ENCODE data around the gene ZBTB34. TPM values are rescaled to one million over a fixed set of nuclear protein-coding genes. Genes with fewer than 3 reads are reported as not detected.

The ZBTB34 gene
- total RNA-seq, 2 donors from 2014 or later = 9.9 to 16.6 TPM

DNA sequence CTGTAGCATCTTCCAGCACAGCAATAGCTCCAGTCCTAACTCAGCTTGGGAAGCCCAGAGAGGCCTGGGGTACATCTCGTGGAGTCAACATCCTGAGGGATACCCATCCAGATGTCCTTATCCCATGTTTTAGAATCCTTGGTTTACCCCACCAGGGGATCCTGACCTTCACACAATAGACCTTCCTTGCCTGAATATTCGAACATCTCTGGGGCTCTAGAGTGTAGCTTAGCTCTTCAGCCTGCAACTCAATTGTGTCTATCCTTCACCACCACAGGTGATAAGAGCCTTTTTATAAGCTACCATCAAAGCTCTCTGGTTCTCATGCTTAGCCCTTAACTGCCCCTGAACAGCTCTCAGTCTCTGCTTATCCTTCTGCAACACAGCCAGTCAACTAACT, 46.6 kb downstream of the ZBTB34 start:
- H3K27ac ChIP-seq = no peak overlapping the region
- TF ChIP-seq, protein P1, sequence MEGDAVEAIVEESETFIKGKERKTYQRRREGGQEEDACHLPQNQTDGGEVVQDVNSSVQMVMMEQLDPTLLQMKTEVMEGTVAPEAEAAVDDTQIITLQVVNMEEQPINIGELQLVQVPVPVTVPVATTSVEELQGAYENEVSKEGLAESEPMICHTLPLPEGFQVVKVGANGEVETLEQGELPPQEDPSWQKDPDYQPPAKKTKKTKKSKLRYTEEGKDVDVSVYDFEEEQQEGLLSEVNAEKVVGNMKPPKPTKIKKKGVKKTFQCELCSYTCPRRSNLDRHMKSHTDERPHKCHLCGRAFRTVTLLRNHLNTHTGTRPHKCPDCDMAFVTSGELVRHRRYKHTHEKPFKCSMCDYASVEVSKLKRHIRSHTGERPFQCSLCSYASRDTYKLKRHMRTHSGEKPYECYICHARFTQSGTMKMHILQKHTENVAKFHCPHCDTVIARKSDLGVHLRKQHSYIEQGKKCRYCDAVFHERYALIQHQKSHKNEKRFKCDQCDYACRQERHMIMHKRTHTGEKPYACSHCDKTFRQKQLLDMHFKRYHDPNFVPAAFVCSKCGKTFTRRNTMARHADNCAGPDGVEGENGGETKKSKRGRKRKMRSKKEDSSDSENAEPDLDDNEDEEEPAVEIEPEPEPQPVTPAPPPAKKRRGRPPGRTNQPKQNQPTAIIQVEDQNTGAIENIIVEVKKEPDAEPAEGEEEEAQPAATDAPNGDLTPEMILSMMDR (IDR thresholded peaks at IDR 0.05) = no peak
- ATAC-seq (ENCODE audit: insufficient number of reproducible peaks, low FRiP score, low read depth) (no peak), DNase-seq (ENCODE audit: low spot score) (no peak)
- H3K4me1 ChIP-seq (ENCODE audit: control insufficient read depth in 1 of 2, low read depth in 2 of 2) = no peaks in the 10 kb centered on the region
- H3K27me3 ChIP-seq (replicated peaks; ENCODE audit: insufficient read depth) = no peaks in the 10 kb centered on the region
- H3K9me3 ChIP-seq = no peaks in the 10 kb centered on the region
- no peak overlapping the region for H3K4me3 ChIP-seq
- no peaks in the 10 kb centered on the region for H3K36me3 ChIP-seq

DNA sequence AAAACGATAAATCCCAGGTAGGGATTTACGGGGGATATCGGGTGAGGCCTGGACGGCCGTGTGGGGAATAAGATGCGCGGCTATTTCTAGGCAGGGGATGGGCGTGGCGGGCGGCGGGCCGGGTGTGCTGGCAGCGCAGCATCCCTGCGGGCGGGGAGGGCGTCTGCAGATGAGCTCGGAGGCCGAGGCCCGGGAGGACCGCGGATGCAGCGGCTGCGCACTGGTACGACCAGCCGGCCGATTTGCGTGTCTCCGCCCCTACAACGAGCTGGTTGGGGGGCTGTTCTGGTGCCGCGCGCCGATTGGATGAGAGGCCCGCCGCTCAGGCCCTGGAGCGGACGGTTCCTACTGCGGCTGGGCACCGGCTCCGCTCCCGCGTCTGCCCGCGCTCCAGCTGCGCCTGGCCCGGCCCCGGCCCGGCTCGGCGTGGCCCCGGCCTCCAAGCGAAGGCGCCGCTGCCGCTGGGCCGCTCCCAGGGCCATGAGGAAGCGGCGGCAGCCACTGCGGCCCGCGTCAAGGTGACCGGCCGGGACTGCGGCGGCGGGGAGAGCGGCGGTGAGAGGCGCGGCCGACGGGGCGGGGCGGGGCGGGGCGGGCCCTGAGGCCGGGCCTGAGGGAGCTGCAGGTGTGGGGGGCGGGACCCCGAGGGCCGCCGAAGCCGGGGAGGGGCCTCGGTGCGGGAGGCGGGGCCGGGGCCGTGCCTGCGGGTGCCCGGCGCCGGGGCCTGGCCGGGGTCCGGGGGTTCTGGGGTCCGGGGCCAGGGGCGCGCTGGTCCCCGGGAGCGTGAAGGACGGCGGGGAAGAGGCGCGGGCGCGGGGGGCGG, 54.2 kb downstream of the ZBTB34 start, which contains the start of gene RALGPS1:
RALGPS1 (plus strand) TSS at position 325 of the 823 bp plus-strand sequence. CDS start 47,508 bp downstream, outside the sequence.
- ATAC-seq (ENCODE audit: insufficient number of reproducible peaks, low FRiP score, low read depth) (peak; percentile 92), DNase-seq (ENCODE audit: low spot score) (peak; percentile 76)
- Histone ChIP-seq H3K27me3 (replicated peaks; ENCODE audit: insufficient read depth) (no peaks in the 10 kb centered on the region), H3K4me3 (peak within 1 kb of the TSS; percentile 78), H3K27ac (peak within 1 kb of the TSS; percentile 49 to 61), H3K9me3 (no peaks in the 10 kb centered on the region), H3K36me3 (no peaks in the 10 kb centered on the region), H3K4me1 (ENCODE audit: control insufficient read depth in 1 of 2, low read depth in 2 of 2) (peaks cover 0 to 6% of the 10 kb centered on the region in 2 donors)
- TF ChIP-seq, protein P1 (IDR thresholded peaks at IDR 0.05) = no peak

DNA sequence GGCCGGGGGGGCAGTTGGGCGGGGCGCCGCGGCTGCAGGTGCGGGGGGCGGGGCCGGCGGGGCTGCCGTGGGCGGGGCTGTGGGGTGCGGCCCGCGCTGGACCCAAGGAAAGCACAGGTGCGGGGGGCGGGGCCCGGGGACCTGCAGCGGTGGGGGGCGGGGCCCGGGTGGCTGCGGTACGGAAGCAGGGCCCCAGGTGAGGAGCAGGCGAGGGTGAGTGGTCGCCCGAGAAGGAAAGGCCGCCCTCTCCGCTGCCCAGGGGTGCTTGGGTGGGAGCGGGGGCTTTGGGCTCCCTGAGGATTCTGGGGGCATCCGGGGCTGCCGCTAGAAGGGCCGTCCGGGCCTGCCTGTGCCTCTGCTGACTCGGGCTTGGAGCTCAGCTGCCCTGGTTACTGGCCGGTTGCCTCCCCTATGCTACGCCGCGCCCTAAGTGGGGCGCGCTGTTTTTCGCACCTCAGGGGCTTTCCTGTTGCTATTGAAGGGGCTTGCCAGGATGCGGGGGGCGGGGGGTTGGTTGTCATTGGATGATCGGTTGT, 54.9 kb downstream of the ZBTB34 start:
- H3K36me3 ChIP-seq = no peaks in the 10 kb centered on the region
- TF ChIP-seq, protein P1 (IDR thresholded peaks at IDR 0.05) = no peak
- H3K27ac ChIP-seq = no peak overlapping the region
- no peaks in the 10 kb centered on the region for H3K27me3 ChIP-seq (replicated peaks; ENCODE audit: insufficient read depth)
- ATAC-seq (ENCODE audit: insufficient number of reproducible peaks, low FRiP score, low read depth) (no peak), DNase-seq (ENCODE audit: low spot score) (no peak)
- peak overlapping the region; percentile 78 for H3K4me3 ChIP-seq
- peaks cover 0 to 6% of the 10 kb centered on the region in 2 donors for H3K4me1 ChIP-seq (ENCODE audit: control insufficient read depth in 1 of 2, low read depth in 2 of 2)
- H3K9me3 ChIP-seq = no peaks in the 10 kb centered on the region

DNA sequence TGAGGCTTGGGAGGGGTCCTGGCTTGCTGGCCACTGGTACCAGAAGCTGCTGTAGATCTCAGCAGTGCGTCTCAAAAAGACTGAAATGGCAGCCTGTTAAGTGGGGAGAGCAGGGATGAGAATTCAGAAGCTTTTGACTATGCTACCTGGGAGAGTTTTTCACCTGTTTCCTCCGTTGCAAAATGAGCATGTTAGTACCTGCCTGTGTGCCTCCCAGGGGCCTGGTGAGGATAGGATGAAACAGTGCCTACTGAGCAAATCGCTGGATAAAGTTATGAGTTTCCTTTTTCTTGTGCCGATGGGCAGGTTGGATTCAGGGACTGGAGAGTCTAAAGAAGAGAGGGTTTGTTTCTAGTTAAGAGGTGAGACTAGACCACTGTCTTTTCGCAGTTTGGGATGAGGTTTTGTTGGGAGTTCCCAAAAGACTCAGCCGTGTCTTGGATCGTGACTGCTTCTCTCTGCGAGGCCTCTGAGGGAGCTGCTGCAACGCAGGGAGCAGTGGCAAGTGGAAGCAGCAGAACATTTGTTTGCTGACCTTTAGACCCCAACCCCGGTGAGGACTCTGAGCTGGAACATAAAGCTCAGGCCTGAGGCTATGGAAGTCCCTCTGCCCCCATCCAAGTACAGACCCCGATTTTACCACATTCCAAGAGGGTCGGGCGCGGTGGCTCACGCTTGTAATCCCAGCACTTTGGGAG, 55.6 kb downstream of the ZBTB34 start:
- no peaks in the 10 kb centered on the region for H3K27me3 ChIP-seq (replicated peaks; ENCODE audit: insufficient read depth)
- no peaks in the 10 kb centered on the region for H3K9me3 ChIP-seq
- no peak overlapping the region for H3K4me3 ChIP-seq
- TF ChIP-seq, protein P1 (IDR thresholded peaks at IDR 0.05) = no peak
- H3K27ac ChIP-seq = no peak overlapping the region
- ATAC-seq (ENCODE audit: insufficient number of reproducible peaks, low FRiP score, low read depth) (no peak), DNase-seq (ENCODE audit: low spot score) (no peak)
- H3K36me3 ChIP-seq = no peaks in the 10 kb centered on the region
- peaks cover 0 to 6% of the 10 kb centered on the region in 2 donors for H3K4me1 ChIP-seq (ENCODE audit: control insufficient read depth in 1 of 2, low read depth in 2 of 2)

DNA sequence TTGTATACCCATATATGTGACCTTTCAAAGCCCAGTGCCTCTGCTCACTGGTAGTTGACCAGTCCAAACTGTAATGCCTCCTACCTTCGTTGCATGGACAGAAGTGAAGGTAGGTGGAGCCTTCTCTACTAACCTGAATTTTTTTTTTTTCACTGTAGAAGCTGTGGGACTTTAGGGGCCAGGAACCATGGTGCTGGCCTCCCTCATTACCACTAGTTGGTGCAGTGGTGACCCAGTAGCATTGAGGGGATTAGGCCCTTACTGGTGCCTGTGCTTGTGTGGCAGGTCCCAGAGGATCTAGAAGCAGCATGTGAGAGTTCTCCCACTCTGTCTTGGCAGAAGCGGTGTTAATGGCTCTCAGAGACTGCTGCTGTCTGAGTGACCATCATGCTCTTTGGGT, 56.5 kb downstream of the ZBTB34 start:
- no peaks in the 10 kb centered on the region for H3K27me3 ChIP-seq (replicated peaks; ENCODE audit: insufficient read depth)
- TF ChIP-seq, protein P1 (IDR thresholded peaks at IDR 0.05) = no peak
- H3K36me3 ChIP-seq = no peaks in the 10 kb centered on the region
- ATAC-seq (ENCODE audit: insufficient number of reproducible peaks, low FRiP score, low read depth) = no peak
- DNase-seq (ENCODE audit: low spot score) = no peak
- H3K4me3 ChIP-seq = no peak overlapping the region
- H3K27ac ChIP-seq = no peak overlapping the region
- peaks cover 0 to 6% of the 10 kb centered on the region in 2 donors for H3K4me1 ChIP-seq (ENCODE audit: control insufficient read depth in 1 of 2, low read depth in 2 of 2)
- H3K9me3 ChIP-seq = no peaks in the 10 kb centered on the region
